T-cell (primary cell): ENCODE measurements around the gene C3orf33. TPM values are rescaled to one million over a fixed set of nuclear protein-coding genes. Genes with fewer than 3 reads are reported as not detected.

Experiments used
- ATAC-seq, 4 experiments: fragments of 200-7000 bp in 3 of 4; fragments of 150-1000 bp in 1 of 4; cut with Tn5 transposase; replicated peaks in 1 of 4; 1 replicate in 3 of 4; 2 replicates in 1 of 4; pipeline ENCODE4 v1.10.0; 2021; ENCODE audit warnings: moderate library complexity in 3 of 4, mild to moderate bottlenecking in 2 of 4, moderate number of reproducible peaks in 1 of 4
- CTCF ChIA-PET, 2 donors: fragments of 300-600 bp; sonication (Branson Sonifier 250); formaldehyde crosslinking; loops; one replicate each; lab custom pipeline; 2022; ENCODE audit warnings: antibody characterized with exemption in 2 of 2; lab: Charles Lee
- POLR2A ChIA-PET, 2 donors: fragments of 300-600 bp; sonication (Branson Sonifier 250); formaldehyde crosslinking; loops; one replicate each; lab custom pipeline; 2022; ENCODE audit warnings: antibody characterized with exemption in 2 of 2; lab: Charles Lee
- DNase-seq, 35 experiments: peaks; one replicate each; pipeline versions ENCODE4 v3.0.0 to v3.0.0-alpha.2; 2013 to 2023
- H3K27ac ChIP-seq: one replicate; pipeline ENCODE4 v1.5.1; 2013; ENCODE audit warnings: low read length
- H3K27me3 ChIP-seq, 2 experiments: replicated peaks in 1 of 2; 1 replicate in 1 of 2; 2 replicates in 1 of 2; pipeline versions ENCODE4 v1.6.1 to v1.7.0; 2013; ENCODE audit warnings: low read length in 1 of 2, mixed read lengths in 1 of 2; ENCODE audit not compliant: control insufficient read depth in 2 of 2, insufficient read depth in 2 of 2; ENCODE audit errors: extremely low read depth in 1 of 2
- H3K36me3 ChIP-seq, 2 donors: 1 replicate in 1 of 2; 2 replicates in 1 of 2; pipeline versions ENCODE4 v1.6.1 to v1.7.0; 2013; ENCODE audit warnings: low read length in 1 of 2; ENCODE audit not compliant: control insufficient read depth in 2 of 2, insufficient read depth in 1 of 2; ENCODE audit errors: extremely low read depth in 1 of 2
- H3K4me1 ChIP-seq, 2 experiments: 1 replicate in 1 of 2; 2 replicates in 1 of 2; pipeline versions ENCODE4 v1.6.1 to v1.7.0; 2013; ENCODE audit warnings: low read length in 2 of 2, mixed read lengths in 1 of 2; ENCODE audit not compliant: insufficient read depth in 2 of 2, control insufficient read depth in 1 of 2; ENCODE audit errors: extremely low read depth in 1 of 2
- H3K4me3 ChIP-seq, 2 donors: 1 replicate in 1 of 2; 2 replicates in 1 of 2; pipeline versions ENCODE4 v1.5.1 to v1.7.0; 2013; ENCODE audit warnings: mild to moderate bottlenecking in 2 of 2, low read length in 1 of 2, moderate library complexity in 1 of 2; ENCODE audit not compliant: control insufficient read depth in 1 of 2; ENCODE audit errors: extremely low read depth in 1 of 2
- H3K9me3 ChIP-seq: 2 replicates; pipeline ENCODE4 v1.7.0; 2013
- H3K27ac Mint-ChIP-seq, 2 donors: one replicate each; pipeline ENCODE4 v1.8.0; 2020 to 2021; ENCODE audit warnings: mild to moderate bottlenecking in 2 of 2, mixed read lengths in 2 of 2
- H3K27me3 Mint-ChIP-seq, 2 donors: one replicate each; pipeline ENCODE4 v1.8.0; 2021 to 2022; ENCODE audit warnings: mixed read lengths in 2 of 2
- H3K36me3 Mint-ChIP-seq: one replicate; pipeline ENCODE4 v1.8.0; 2021; ENCODE audit warnings: mixed read lengths
- H3K4me1 Mint-ChIP-seq, 3 donors: one replicate each; pipeline ENCODE4 v1.8.0; 2020 to 2022; ENCODE audit warnings: mixed read lengths in 3 of 3, mild to moderate bottlenecking in 1 of 3
- H3K4me3 Mint-ChIP-seq, 3 donors: one replicate each; pipeline ENCODE4 v1.8.0; 2020 to 2022; ENCODE audit warnings: mild to moderate bottlenecking in 3 of 3, mixed read lengths in 3 of 3, moderate library complexity in 3 of 3
- H3K9me3 Mint-ChIP-seq, 3 donors: one replicate each; pipeline ENCODE4 v1.8.0; 2020 to 2022; ENCODE audit warnings: mixed read lengths in 3 of 3
- WGBS: methylation state at CpG from one replicate; pipeline ENCODE4 v1.1.5; 2013; ENCODE audit warnings: missing lambda C conversion rate; ENCODE audit not compliant: insufficient coverage; 5-methylcytosine and 5-hydroxymethylcytosine counted together
- total RNA-seq, 35 experiments: library from RNA in 6 of 35; stranded (reverse) in 6 of 35; fragments of 120-200 nt in 1 of 35; gene quantifications; one replicate each; pipeline versions ENCODE4 v1.2.1 to v1.2.4 and lab custom pipeline; 2013 to 2026

The C3orf33 gene
- total RNA-seq, 5 donors from 2014 or later (not counting 1 experiment from before 2014, with no cell fraction given) = 1.2 to 3.2 (median 2.3) TPM

DNA sequence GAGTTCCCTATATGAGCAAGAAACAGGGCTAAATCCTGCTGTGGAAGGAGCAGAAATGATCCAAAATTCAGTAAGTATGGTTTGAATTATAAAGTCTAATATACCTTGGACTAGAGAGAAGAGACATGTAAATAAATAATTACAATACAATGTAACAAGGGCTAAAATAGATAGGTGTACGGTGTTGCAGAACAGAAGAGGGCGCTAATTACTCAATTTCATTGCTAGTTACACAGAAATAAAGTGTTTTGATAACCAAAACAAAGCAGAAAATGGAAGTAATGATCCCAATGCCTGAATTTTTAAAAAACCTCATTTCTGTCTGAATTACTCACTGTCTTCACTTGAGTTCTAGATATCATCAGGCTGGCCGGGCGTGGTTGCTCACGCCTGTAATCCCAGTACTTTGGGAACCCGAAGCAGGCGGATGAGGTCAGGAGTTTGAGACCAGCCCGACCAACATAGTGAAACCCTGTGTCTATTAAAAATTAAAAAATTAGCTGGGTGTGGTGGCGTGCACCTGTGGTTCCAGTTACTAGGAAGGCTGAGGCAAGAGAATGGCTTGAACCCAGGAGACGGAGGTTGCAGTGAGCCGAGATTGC, 52.9 kb downstream of the C3orf33 start:
- no peaks in the 10 kb centered on the region for H3K4me1 Mint-ChIP-seq
- no peak overlapping the region for H3K27ac ChIP-seq
- peak in 1 of 4 experiments; percentile 51 for ATAC-seq
- H3K4me3 ChIP-seq = no peak overlapping the region
- no peaks in the 10 kb centered on the region for H3K27me3 Mint-ChIP-seq
- H3K4me1 ChIP-seq = no peaks in the 10 kb centered on the region
- no peaks in the 10 kb centered on the region for H3K9me3 ChIP-seq
- no peaks in the 10 kb centered on the region for H3K9me3 Mint-ChIP-seq
- no peak overlapping the region for H3K4me3 Mint-ChIP-seq
- 97% methylated on average over 8 of the region's 11 CpGs for WGBS
- no peaks in the 10 kb centered on the region for H3K36me3 ChIP-seq
- ChIA-PET POLR2A (no interaction called here), CTCF (no interaction called here)
- no peaks in the 10 kb centered on the region for H3K27me3 ChIP-seq
- no peak overlapping the region for H3K27ac Mint-ChIP-seq
- no peaks in the 10 kb centered on the region for H3K36me3 Mint-ChIP-seq
- DNase-seq = peak in 1 of 35 experiments; percentile 34

DNA sequence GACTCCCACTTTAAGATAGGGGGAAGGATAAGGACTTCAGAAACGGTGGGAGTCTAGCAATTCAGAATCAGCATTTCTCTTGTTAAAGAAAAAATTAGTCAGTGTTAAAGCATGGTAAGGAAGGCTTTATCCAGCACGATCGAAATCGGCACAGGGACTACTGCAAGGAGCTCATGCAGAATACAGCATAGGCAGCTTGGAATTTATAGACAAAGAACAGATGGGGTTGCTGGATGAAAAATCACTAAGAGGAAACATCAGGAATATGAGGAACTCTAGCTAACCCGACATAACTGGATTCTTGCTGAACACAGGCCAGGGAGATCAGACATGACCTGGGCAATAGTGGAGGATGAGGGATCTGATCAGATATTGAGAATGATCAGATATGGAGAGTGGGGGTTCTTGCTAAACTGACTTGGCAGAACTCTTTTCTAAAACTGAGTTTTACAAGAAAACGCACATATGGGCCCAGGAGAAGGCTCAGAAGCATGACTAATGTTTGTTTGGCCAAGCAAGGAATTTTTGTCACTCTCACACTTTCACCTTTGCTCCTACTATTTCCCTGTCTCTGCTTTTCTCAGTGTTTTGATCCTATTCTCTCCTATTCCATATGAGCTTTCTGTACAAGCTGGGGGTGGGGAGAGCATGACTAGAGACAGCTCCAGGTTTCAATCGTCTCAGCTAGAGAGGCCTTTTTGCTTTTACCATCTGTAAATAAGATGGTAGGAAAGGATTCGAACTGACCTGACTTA, 57.3 kb downstream of the C3orf33 start:
- DNase-seq (no peak), ATAC-seq (no peak)
- ChIA-PET POLR2A (no interaction called here), CTCF (interaction anchor here in 1 of 2 donors (0.6 kb wide), 1 partner anchor 45 kb away, joined by 4 read pairs; no protein-coding TSS in a partner anchor)
- peaks cover 0 to 18% of the 10 kb centered on the region in 2 experiments for H3K27me3 ChIP-seq
- no peak overlapping the region for H3K27ac Mint-ChIP-seq
- peaks cover 17 to 20% (median 20%) of the 10 kb centered on the region in 3 donors for H3K4me1 Mint-ChIP-seq
- no peaks in the 10 kb centered on the region for H3K36me3 Mint-ChIP-seq
- peaks cover 0 to 19% of the 10 kb centered on the region in 2 experiments for H3K4me1 ChIP-seq
- no peak overlapping the region for H3K27ac ChIP-seq
- no peaks in the 10 kb centered on the region for H3K36me3 ChIP-seq
- peaks cover 6 to 21% of the 10 kb centered on the region in 2 donors for H3K27me3 Mint-ChIP-seq
- H3K4me3 ChIP-seq = no peak overlapping the region
- H3K9me3 Mint-ChIP-seq = no peaks in the 10 kb centered on the region
- 100% methylated on average over 4 of the region's 8 CpGs for WGBS
- no peak overlapping the region for H3K4me3 Mint-ChIP-seq
- no peaks in the 10 kb centered on the region for H3K9me3 ChIP-seq

DNA sequence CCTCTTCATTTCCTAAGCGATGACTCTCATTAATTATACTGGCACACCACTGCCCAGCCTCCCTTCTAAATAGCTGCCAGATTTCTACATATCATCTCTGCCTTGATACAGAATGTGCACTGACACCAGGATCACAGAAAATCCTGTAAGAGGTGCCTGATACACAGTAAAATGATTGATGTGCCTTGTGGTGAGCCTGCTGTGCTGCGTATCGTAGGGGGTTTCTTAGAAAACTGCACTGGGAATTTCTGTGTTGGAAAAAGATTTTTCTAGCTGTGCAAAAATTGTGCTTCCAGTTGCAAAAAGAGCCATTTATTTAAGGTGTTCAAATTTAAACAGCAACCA, 58.2 kb downstream of the C3orf33 start:
- CTCF ChIA-PET = no interaction called here

DNA sequence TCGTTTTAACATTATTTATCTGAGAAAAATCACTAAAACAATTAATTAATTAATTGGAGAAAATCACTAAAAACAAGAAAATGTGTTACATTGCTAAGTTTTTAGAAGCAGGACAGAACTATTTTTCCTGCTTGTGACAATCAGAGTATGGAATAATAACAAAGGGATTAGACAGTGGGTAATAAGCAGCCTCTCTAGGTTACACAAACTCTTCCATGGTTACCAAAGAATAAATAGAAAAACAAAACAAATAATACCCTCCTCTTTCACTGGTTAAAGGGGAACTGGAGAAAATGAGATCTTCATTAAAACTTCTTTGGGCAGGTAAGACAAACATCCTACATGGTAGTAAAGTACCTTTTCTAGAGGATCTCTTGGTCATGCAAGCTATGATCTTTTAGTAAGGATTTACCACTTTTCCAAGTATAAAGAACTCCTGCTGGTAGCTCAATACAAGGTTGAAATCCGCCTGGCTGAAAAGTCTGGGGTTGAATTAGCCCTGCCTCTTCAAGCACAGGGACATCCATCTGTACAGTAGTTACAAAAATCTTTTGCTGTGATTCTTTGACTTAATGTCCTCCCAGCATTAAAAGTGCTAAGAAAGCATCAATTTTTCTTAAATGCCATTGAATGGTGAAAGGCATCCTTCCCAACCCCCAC, 58.7 kb downstream of the C3orf33 start:
- H3K4me1 Mint-ChIP-seq = peaks cover 20 to 30% (median 30%) of the 10 kb centered on the region in 3 donors
- peaks cover 0 to 24% of the 10 kb centered on the region in 2 experiments for H3K27me3 ChIP-seq

More for the DNA sequence above, 58.2 kb downstream of the C3orf33 start:
- Mint-ChIP-seq H3K36me3 (no peaks in the 10 kb centered on the region), H3K4me3 (no peak overlapping the region), H3K27ac (no peak overlapping the region), H3K9me3 (no peaks in the 10 kb centered on the region), H3K4me1 (peaks cover 20 to 29% (median 26%) of the 10 kb centered on the region in 3 donors), H3K27me3 (peaks cover 8 to 27% of the 10 kb centered on the region in 2 donors)
- WGBS = 80% methylated on average over 1 of the region's 3 CpGs
- H3K4me1 ChIP-seq = peaks cover 0 to 24% of the 10 kb centered on the region in 2 experiments
- peaks cover 0 to 24% of the 10 kb centered on the region in 2 experiments for H3K27me3 ChIP-seq
- H3K36me3 ChIP-seq = no peaks in the 10 kb centered on the region
- H3K27ac ChIP-seq = no peak overlapping the region
- DNase-seq (no peak), ATAC-seq (no peak)
- POLR2A ChIA-PET = no interaction called here
- H3K9me3 ChIP-seq = no peaks in the 10 kb centered on the region
- H3K4me3 ChIP-seq = no peak overlapping the region

DNA sequence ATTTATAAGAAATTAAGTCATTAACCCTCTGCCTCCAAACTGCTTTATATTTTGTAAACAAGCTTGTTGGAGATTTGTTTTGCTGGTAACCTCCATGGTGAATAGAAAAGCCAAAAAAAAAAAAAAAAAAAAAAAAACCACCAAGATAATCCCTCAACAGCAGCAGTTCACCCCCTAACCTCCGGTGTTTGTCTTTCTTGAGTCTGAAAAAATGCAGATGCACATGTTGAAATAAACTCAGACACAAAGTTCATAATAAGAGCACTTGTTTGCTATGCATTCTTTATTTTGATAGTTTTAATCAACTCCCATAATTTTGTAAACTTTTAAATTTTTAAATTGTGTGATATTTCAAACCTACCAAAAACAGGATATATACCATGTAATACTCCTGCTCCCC, 59.4 kb downstream of the C3orf33 start:
- DNase-seq (no peak), ATAC-seq (no peak)
- Mint-ChIP-seq H3K4me1 (peaks cover 20 to 30% (median 30%) of the 10 kb centered on the region in 3 donors), H3K27me3 (peaks cover 15 to 34% of the 10 kb centered on the region in 2 donors), H3K27ac (no peak overlapping the region), H3K9me3 (no peaks in the 10 kb centered on the region), H3K4me3 (no peak overlapping the region), H3K36me3 (no peaks in the 10 kb centered on the region)
- CTCF ChIA-PET = interaction anchor here (0.6 to 1.0 kb wide), 3 partner anchors 22 to 139 kb away, joined by 3 to 7 read pairs (median 3); no protein-coding TSS in a partner anchor
- no CpG with 5 or more reads among the region's 1 CpG for WGBS
- Histone ChIP-seq H3K36me3 (no peaks in the 10 kb centered on the region), H3K27ac (no peak overlapping the region), H3K27me3 (peaks cover 0 to 27% of the 10 kb centered on the region in 2 experiments), H3K4me1 (peaks cover 0 to 24% of the 10 kb centered on the region in 2 experiments), H3K9me3 (no peaks in the 10 kb centered on the region), H3K4me3 (no peak overlapping the region)
- POLR2A ChIA-PET = interaction anchor here in 1 of 2 donors (0.6 kb wide), 1 partner anchor 715 kb away, joined by 10 read pairs; no protein-coding TSS in a partner anchor

More for the DNA sequence above, 58.7 kb downstream of the C3orf33 start:
- no peak for ATAC-seq
- Histone ChIP-seq H3K36me3 (no peaks in the 10 kb centered on the region), H3K4me3 (no peak overlapping the region), H3K27ac (no peak overlapping the region), H3K9me3 (no peaks in the 10 kb centered on the region), H3K4me1 (peaks cover 0 to 24% of the 10 kb centered on the region in 2 experiments)
- H3K36me3 Mint-ChIP-seq = no peaks in the 10 kb centered on the region
- no peak overlapping the region for H3K4me3 Mint-ChIP-seq
- no CpG with 5 or more reads among the region's 2 CpGs for WGBS
- ChIA-PET POLR2A (no interaction called here), CTCF (interaction anchor here in 1 of 2 donors (0.9 to 1.0 kb wide), 2 partner anchors 21 to 138 kb away, joined by 3 read pairs; no protein-coding TSS in a partner anchor)
- no peak for DNase-seq
- no peak overlapping the region for H3K27ac Mint-ChIP-seq
- no peaks in the 10 kb centered on the region for H3K9me3 Mint-ChIP-seq
- H3K27me3 Mint-ChIP-seq = peaks cover 13 to 32% of the 10 kb centered on the region in 2 donors
